Non-pigmented ciliary epithelial cell (primary cell): ENCODE results near the gene TUBGCP2.

ENCODE experiments used
- DNase-seq: peaks from one replicate; pipeline ENCODE4 v3.0.0-alpha.2; 2010; ENCODE audit warnings: low read depth

TUBGCP2 gene

DNA sequence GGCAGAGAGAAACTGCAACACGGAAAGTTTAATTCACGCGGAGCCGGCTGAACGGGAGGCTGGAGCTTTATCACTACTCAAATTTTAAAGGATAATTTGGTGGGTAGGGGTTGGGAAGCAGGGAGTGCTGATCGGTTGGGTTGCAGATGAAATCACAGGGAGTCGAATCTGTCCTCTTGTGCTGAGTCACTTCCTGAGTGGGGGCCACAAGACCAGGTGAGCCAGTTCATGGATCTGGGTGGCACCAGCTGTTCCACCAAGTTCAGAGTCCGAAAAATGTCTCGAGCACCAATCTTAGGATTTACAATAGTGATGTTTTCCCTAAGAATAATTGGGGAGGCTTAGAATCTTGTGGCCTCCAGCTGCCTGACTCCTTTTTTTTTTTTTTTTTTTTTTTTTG is 34.9 kb upstream of the TUBGCP2 start:
- no peak for DNase-seq

DNA sequence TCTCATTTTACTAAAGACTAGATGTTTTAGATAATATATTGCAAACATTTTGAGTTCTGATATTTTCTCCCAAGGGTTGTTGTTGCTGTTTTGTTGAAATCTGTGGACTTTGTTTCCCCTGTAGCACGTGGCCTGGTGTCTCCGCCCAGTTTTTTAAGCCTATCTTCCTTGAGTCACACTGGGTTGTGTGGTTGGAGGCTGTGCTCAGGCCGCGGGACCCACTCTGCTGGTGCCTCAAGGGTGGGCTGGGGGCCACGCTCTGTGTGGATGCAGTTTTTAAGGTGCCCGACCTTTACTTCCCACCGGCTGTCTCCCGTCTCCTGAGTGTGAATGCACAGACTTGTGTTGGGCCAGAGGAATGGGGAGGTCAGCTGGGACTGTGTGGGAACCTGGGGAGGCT is 34.3 kb upstream of the TUBGCP2 start:
- no peak for DNase-seq

DNA sequence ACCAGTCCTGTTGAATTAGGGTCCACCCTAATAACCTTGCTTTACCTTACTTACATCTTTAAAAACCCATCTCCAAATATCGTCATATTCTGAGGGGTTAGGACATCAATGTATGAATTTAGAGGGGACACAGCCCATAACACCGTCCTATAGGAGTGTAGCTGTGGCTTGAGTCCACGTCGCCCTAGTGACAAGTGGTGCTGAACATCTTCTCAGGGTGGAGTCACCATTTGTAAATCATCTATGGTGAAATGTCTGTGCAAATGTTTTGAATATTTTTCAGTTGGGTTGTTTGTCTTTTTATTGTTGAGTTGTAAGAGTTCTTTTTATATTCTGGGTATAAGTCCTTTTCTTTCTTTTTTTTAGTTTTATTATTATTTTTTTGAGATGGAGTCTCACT is 33.3 kb upstream of the TUBGCP2 start:
- DNase-seq, result no peak

DNA sequence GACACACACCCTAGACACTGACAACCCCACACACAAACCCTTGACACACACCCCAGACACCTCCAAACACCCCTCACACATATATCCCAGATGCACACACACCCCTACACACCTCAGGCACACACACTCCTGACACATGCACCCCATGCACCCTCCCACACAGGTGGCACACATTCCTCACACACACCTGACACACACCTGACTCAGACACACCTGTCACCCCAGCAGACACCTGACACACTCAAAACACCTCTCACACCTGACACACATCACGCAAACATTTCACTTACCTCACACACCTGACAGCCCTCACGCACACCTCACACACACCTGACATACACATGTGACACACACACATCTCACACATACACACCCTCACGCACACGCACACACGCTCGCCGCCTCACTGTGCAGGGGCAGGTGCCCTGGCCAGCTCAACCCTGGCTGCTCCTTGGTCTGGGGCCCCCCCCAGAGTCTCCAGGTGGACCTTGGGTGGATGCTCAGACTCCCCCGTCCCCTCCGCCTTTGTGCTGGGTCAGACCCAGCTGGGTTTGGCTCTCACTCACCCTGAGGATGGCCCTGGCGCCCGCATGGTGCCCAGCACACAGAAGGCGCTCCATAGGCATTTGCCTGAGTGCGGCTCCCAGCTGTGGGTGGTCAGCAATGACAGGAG is 31.2 kb upstream of the TUBGCP2 start:
- DNase-seq, result no peak

DNA sequence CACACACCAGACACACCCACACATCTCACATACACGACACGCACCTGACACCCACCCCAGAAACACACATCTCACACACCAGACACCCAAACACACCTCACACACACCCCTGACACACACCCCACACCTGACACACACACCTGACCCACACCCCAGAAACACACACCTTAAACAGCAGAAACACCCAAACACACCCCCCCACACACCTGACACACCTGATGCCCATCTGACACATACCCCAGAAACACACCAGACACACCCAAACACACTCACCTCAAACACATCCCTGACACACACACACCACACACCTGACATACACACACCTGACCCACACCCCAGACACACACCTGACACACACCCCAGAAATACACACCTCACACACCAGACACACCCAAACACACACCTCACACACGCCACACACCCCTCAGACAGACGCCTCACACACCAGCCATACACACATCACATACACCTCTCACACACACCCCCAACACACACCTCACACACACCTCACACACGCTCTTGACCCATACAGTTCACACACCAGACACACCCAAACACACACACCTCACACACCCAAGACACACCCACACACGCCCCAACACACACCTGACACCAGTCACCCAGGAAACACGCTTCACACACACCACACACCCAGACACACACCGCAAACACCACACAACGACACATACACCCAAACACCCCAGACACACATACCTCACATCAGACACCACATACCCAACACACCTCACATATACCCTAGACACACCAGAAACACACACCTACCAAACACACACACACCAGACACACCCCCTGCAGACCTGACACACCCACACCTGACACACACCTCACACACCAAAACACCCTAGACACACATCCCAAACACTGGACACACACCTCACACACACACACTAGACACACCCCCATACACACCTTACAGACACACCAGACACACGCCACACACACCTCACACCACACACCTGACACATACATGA is 29.7 kb upstream of the TUBGCP2 start:
- no peak for DNase-seq

DNA sequence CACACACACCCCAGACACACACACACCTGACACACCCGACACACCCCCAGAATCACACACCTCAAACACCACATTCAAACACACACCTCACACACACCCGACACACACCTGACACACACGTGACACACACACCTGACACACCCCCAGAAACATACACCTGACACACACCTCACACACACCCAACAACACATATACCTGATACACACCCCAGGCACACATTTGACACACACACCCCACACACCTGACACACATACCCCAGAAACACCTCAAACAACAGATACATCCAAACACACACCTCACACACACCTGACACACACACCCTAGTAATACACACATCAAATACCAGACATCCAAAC is 28.7 kb upstream of the TUBGCP2 start:
- DNase-seq, result no peak

GRCh38 chr10:133336577-133337369 is 28.1 kb upstream of the TUBGCP2 start, which contains the start of gene CALY:
Gene CALY (minus strand): TSS chr10:133336896. CDS start chr10:133328989, 7,907 bp downstream.
- no peak for DNase-seq

DNA sequence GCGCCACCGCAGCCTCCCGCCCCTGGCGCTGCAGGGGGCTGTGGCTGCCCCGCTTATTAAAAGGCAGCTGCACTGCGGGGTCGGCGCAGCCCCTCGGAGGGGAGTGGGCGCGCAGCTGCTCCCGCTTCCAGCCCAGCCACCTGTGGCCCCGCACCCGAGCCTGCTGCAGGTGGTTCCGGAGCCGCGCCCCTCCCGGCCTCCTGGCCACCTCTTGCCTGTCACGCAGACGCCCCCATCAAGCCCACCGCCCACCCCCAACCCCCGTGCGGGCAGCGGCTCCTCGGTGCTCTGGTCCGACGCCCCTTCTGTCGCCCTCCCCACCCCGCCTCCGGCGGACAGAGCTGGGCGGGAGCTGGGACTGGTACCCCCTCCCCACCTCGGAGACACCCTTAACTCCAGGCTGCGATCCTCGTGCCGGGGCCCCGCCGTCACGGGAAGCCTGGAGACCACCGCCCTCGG is 27.5 kb upstream of the TUBGCP2 start:
- DNase-seq, result no peak

- no peak for DNase-seq
These were observed 26.8 kb upstream of the TUBGCP2 start for GRCh38 chr10:133335246-133336117.

GRCh38 chr10:133334503-133335245 is 26.0 kb upstream of the TUBGCP2 start:
- no peak for DNase-seq

- no peak for DNase-seq
These were observed 24.4 kb upstream of the TUBGCP2 start for GRCh38 chr10:133332936-133333699.

GRCh38 chr10:133329491-133330202 is 21.0 kb upstream of the TUBGCP2 start:
- no peak for DNase-seq

- no peak for DNase-seq
These were observed 20.0 kb upstream of the TUBGCP2 start for GRCh38 chr10:133328358-133329343.

DNA sequence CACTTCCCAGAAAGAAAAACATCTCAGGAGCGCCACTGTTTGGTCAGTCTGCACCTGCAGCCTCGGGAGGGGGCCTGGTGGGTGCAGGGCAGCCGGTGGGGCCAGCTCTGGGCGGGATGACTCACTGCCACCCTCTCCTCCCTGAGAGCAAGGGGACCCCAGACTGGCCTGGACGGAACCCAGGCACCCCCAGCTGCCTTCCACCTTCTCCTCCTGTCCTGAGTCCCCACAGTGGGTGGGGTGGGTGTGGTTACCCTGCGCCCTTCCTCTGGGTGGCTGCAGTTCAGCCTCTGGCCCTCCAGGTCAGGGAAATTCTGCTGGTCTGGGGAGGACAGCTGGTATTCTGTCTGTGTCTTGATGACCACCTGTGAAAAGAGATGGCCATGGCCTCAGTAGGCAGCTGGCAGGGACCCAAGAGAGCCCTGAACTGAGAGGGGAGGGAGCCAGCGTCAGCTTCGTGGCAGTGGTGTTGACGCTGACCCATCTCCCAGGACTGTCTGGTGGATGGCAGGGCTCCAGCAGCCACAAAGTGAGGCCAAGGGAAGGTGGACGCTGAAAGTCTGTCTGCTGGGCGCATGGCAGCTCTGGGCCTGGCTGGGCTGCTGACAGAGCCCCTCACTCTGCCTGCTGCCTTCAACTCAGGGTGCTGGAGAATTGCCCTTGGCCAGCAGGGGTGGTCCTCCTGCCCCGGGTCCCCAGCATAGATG is 19.1 kb upstream of the TUBGCP2 start:
- no peak for DNase-seq

DNA sequence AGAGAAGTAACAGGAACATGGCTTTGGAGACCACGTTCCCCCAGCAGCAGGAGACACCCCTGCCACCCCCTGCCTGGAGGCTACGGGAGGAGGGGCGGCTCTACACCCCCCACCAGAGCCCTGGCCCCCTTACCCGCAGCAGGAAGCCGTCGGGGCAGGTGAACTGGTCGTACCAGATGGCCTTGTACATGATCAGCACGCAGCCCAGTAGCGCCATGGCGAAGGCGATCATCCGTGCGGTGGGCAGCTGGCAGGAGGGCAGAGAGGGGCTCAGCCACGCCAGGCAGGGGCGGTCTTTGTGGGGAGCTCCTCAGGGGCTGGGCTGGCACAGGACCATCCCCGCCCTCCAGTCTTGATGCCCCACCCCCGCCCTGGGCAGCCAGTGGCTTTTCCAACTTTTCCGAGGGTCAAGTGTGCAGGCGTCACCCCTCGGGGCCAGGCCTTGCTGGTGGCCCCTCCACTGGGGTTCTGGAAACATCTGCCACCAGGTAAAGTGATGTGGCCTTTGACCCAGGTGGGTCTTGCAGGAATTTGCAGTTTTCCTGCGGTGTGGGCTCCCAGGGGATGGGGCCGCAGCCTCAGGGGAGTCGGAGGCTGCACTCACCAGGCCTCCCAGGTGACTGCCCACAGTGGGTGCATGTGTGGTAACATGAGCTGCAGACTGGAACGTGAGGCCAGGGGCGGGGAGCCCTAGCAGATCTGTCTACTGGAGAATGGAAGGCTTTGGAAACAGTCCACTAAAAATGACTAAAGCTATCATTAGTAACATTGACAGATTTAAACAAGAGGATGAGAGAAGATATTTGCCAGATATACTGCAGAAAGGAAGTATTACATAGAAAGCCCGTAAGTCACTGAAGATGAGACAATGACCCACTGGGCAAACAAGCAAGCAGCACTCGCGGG is 18.3 kb upstream of the TUBGCP2 start:
- no peak for DNase-seq

GRCh38 chr10:133326223-133326551 is 17.5 kb upstream of the TUBGCP2 start:
- no peak for DNase-seq
